Gastroesophageal sphincter (tissue), 4 donors: ENCODE results near the gene GALNT2. TPM values are rescaled to one million over a fixed set of nuclear protein-coding genes. Genes with fewer than 3 reads are reported as not detected.

Experiments used
- ATAC-seq: fragments of 150-250 bp; one replicate; pipeline ENCODE4 v1.9.1; 2016; ENCODE audit warnings: mild to moderate bottlenecking, moderate library complexity
- H3K27ac ChIP-seq, 4 donors: fragments of 200-600 bp; sonication (generic) in 3 of 4; 1 replicate in 3 of 4; 2 replicates in 1 of 4; pipeline ENCODE4 v1.5.1; 2016 to 2019
- H3K27me3 ChIP-seq: fragments of 200-600 bp; sonication (generic); one replicate; pipeline ENCODE4 v1.5.1; 2019
- H3K36me3 ChIP-seq, 2 donors: fragments of 200-600 bp; sonication (generic); one replicate each; pipeline ENCODE4 v1.5.1; 2019; ENCODE audit warnings: control low read depth in 1 of 2
- H3K4me1 ChIP-seq, 3 donors: fragments of 200-600 bp; sonication (generic); 1 replicate in 2 of 3; 2 replicates in 1 of 3; pipeline ENCODE4 v1.5.1; 2016 to 2019; ENCODE audit warnings: control low read depth in 2 of 3
- H3K4me3 ChIP-seq, 2 donors: fragments of 200-600 bp; sonication (generic); one replicate each; pipeline ENCODE4 v1.5.1; 2019; ENCODE audit warnings: mild to moderate bottlenecking in 1 of 2, moderate library complexity in 1 of 2
- H3K9me3 ChIP-seq, 3 donors: fragments of 200-600 bp; sonication (generic); one replicate each; pipeline ENCODE4 v1.5.1; 2017 to 2019; ENCODE audit warnings: control low read depth in 2 of 3
- EP300 ChIP-seq: sonication (generic); formaldehyde crosslinking; IDR thresholded peaks from one replicate; pipeline ENCODE4 v1.6.1; 2017; ENCODE audit warnings: antibody characterized with exemption, mild to moderate bottlenecking
- POLR2A ChIP-seq, 2 donors: fragments of 450-650 bp; IDR thresholded peaks; one replicate each; pipeline ENCODE4 v1.6.1; 2017; ENCODE audit warnings: antibody characterized with exemption in 2 of 2, mild to moderate bottlenecking in 2 of 2, moderate library complexity in 1 of 2
- POLR2AphosphoS5 ChIP-seq: sonication (generic); formaldehyde crosslinking; IDR thresholded peaks from one replicate; pipeline ENCODE4 v1.6.1; 2017; ENCODE audit warnings: antibody characterized with exemption
- WGBS, 2 donors: methylation state at CpG; one replicate each; pipeline ENCODE4 v1.1.5; 2018; ENCODE audit warnings: low coverage in 1 of 2; 5-methylcytosine and 5-hydroxymethylcytosine counted together
- total RNA-seq, 4 donors: library from RNA; depleted of rRNA; stranded (reverse); fragments of >200 nt; gene quantifications; one replicate each; pipeline ENCODE4 v1.1.0, GENCODE V29; 2016
- TF ChIP-seq, protein P1 (sequence below), 4 experiments: fragments of 200-600 bp in 2 of 4; fragments of 450-650 bp in 2 of 4; sonication (generic) in 1 of 4; IDR thresholded peaks; one replicate each; pipeline ENCODE4 v1.5.1; 2017 to 2019; ENCODE audit warnings: antibody characterized with exemption in 4 of 4, mild to moderate bottlenecking in 2 of 4, moderate library complexity in 2 of 4

Gene GALNT2
- total RNA-seq, 4 donors from 2014 or later: 95.3 to 160 (median 134) TPM

DNA sequence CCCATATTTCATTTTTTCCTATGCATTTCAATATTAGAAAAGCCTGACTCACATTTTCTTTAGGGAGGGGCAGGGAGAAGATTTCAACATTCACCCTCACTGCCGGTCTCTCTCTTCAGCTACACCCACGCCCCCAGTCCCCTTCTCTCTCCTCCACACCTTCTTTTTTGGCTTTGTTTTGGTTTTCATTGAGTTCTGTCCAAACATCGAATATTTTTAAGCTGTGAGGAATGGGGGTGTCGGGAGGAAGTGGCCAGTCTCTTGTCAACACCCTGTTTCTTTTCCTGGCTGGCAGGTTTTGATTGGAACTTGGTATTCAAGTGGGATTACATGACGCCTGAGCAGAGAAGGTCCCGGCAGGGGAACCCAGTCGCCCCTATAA lies 181.8 kb downstream of the GALNT2 start:
- peaks cover 0 to 100% of the 10 kb centered on the region in 2 donors for H3K36me3 ChIP-seq

DNA sequence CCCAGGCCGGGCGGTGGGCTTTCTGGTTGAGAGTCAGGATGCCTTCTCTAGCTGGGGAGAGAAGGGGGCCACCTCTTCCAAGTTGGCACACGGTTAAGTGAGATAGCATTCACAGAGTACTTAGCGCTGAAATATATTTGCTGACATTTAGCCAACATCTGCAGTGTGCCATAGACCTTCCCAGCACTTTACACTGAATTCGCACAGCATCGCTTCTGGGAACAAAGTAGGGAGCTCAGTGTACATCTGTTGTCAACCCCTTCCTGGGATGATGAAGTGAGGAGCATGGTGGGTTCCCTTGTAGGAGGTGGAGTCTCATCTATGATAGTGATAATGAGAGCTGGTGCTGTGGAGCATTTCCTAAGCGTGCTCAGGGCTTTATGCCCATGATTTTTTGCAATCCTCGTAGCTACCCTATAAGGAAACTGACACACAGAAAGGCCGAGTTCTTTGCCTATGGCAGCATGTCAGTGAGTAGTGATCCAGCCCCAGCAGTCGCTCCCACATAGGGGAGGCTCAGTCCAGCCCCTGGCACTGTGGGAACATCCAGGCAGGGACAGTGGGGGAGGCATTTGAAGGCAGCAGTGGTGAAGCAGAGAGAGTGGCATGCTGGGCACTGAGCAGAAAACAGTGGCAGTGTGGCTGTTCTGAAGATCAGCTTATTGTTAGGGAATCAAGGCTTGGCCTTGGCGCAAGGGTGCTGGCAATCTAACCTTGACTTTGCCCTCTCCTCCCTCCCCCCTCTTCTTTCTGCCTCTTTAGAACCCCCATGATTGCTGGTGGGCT lies 182.8 kb downstream of the GALNT2 start:
- no peaks in the 10 kb centered on the region for H3K27me3 ChIP-seq
- H3K4me3 ChIP-seq: no peak overlapping the region
- H3K9me3 ChIP-seq: no peaks in the 10 kb centered on the region
- TF ChIP-seq POLR2AphosphoS5 (no peak), POLR2A (IDR thresholded peaks at IDR 0.05) (no peak), EP300 (no peak)
- TF ChIP-seq, protein P1, sequence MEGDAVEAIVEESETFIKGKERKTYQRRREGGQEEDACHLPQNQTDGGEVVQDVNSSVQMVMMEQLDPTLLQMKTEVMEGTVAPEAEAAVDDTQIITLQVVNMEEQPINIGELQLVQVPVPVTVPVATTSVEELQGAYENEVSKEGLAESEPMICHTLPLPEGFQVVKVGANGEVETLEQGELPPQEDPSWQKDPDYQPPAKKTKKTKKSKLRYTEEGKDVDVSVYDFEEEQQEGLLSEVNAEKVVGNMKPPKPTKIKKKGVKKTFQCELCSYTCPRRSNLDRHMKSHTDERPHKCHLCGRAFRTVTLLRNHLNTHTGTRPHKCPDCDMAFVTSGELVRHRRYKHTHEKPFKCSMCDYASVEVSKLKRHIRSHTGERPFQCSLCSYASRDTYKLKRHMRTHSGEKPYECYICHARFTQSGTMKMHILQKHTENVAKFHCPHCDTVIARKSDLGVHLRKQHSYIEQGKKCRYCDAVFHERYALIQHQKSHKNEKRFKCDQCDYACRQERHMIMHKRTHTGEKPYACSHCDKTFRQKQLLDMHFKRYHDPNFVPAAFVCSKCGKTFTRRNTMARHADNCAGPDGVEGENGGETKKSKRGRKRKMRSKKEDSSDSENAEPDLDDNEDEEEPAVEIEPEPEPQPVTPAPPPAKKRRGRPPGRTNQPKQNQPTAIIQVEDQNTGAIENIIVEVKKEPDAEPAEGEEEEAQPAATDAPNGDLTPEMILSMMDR (IDR thresholded peaks at IDR 0.05): no peak
- peaks cover 0 to 26% (median 0%) of the 10 kb centered on the region in 3 donors for H3K4me1 ChIP-seq
- ATAC-seq: no peak
- peaks cover 0 to 100% of the 10 kb centered on the region in 2 donors for H3K36me3 ChIP-seq
- peak overlapping the region in 1 of 4 donors; percentile 14 for H3K27ac ChIP-seq
- 92 to 100% methylated on average over 4 to 6 of the region's 11 CpGs for WGBS, 2 donors

More for the DNA sequence above, 181.8 kb downstream of the GALNT2 start:
- Histone ChIP-seq H3K9me3 (no peaks in the 10 kb centered on the region), H3K27ac (no peak overlapping the region), H3K4me3 (no peak overlapping the region), H3K27me3 (no peaks in the 10 kb centered on the region), H3K4me1 (peaks cover 0 to 26% (median 0%) of the 10 kb centered on the region in 3 donors)
- WGBS, 2 donors: 0 to 43% methylated on average over 1 to 3 of the region's 7 CpGs
- no peak for TF ChIP-seq EP300
- TF ChIP-seq, protein P1 (IDR thresholded peaks at IDR 0.05): no peak
- ATAC-seq: no peak

DNA sequence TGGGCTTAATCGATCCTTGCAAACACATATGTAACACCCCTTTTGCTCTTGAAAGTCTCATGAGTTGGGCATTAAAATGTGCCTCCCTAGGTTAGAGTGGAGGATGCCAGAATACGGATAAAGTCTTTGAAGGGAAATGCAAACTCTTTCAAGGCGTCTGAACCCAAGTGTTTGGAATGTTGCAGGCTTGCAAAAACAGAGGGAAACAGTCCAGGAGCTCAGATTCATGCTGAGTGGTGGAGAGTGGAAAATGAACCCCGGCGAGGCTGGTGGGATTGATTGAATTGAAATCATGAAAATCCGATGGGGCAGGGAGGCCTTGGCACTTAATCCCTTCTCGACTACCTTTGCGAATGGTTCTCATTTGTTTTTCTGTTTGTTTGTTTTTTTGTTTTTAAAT lies 183.6 kb downstream of the GALNT2 start:
- H3K4me1 ChIP-seq: peaks cover 0 to 26% (median 0%) of the 10 kb centered on the region in 3 donors
- peaks cover 0 to 100% of the 10 kb centered on the region in 2 donors for H3K36me3 ChIP-seq
- no peak overlapping the region for H3K4me3 ChIP-seq
- H3K9me3 ChIP-seq: no peaks in the 10 kb centered on the region
- WGBS, 2 donors: 66 to 78% methylated on average over 7 to 8 of the region's 8 CpGs
- no peak overlapping the region for H3K27ac ChIP-seq
- no peak for TF ChIP-seq EP300
- TF ChIP-seq POLR2A (IDR thresholded peaks at IDR 0.05): no peak
- TF ChIP-seq, protein P1 (IDR thresholded peaks at IDR 0.05): no peak
- no peak for TF ChIP-seq POLR2AphosphoS5
- H3K27me3 ChIP-seq: no peaks in the 10 kb centered on the region
- ATAC-seq: no peak

DNA sequence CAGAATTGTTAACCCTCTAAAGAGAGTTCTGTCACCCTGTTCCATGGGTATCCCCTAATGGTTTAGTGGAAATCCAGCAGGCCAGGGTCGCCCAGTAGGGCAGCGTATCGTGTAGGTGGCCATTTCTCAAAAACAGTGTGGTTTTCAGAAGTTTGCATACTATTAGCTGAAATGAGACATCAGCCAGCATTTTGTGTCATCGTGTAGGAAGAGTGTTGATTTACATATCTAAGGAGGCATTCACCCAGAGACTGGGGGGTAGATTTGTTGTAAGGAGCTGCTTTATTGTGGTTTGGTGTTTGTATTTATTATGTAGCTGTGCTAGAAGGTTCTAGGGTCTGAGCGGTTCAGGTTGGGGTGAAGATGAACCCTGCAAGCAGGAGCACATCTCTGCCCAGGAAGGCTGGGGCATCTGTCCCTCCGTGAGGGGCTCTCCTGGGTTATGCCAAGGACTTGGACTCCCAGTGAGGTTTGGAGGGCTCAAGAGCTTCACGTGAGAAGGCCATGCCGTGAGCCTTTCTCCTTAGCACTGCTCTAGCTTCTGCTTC lies 184.7 kb downstream of the GALNT2 start:
- H3K27me3 ChIP-seq: no peaks in the 10 kb centered on the region
- peaks cover 0 to 26% (median 0%) of the 10 kb centered on the region in 3 donors for H3K4me1 ChIP-seq
- no peak for ATAC-seq
- H3K9me3 ChIP-seq: no peaks in the 10 kb centered on the region
- H3K4me3 ChIP-seq: no peak overlapping the region
- TF ChIP-seq EP300 (no peak), POLR2AphosphoS5 (no peak), POLR2A (IDR thresholded peaks at IDR 0.05) (no peak)
- TF ChIP-seq, protein P1 (IDR thresholded peaks at IDR 0.05): no peak
- H3K36me3 ChIP-seq: peaks cover 0 to 100% of the 10 kb centered on the region in 2 donors
- no peak overlapping the region for H3K27ac ChIP-seq
- 69 to 97% methylated on average over 2 to 4 of the region's 8 CpGs for WGBS, 2 donors

DNA sequence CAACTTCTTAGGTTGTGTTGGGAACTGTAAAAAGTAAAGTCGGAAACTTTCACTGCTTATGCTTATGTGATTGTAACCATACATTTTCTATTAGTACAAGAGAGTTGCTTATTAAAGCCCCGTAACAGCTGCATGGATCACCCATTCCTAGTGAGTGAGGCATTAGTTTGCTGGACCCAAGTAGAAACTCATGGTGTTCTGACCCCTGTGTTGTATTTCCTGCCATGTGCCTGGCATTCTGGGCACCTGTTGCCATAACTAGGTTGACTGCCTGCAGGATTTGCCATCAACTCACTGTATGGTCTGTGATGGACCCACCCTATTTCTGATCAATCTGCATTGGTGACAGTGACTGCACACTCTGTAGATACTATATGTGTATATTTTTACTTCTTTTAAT lies 186.1 kb downstream of the GALNT2 start:
- Histone ChIP-seq H3K36me3 (peaks cover 0 to 100% of the 10 kb centered on the region in 2 donors), H3K27ac (no peak overlapping the region), H3K4me1 (peaks cover 0 to 23% (median 0%) of the 10 kb centered on the region in 3 donors), H3K4me3 (no peak overlapping the region), H3K27me3 (no peaks in the 10 kb centered on the region), H3K9me3 (no peaks in the 10 kb centered on the region)
- ATAC-seq: no peak
- WGBS, 2 donors: 80% methylated on average over 1 of the region's 2 CpGs; no CpG with 5 or more reads in 1 of the 2 donors
- TF ChIP-seq POLR2AphosphoS5: no peak
- no peak for TF ChIP-seq EP300
- TF ChIP-seq POLR2A (IDR thresholded peaks at IDR 0.05): no peak
- TF ChIP-seq, protein P1 (IDR thresholded peaks at IDR 0.05): no peak
